OCI-LY1 (cell line): ENCODE results near the gene BTBD9.

ENCODE experiments used
- H2AFZ ChIP-seq: fragments of 200-600 bp; sonication (generic), shearing (Covaris generic); 2 replicates; pipeline ENCODE4 v1.6.0; 2014; ENCODE audit warnings: antibody characterized with exemption, mild to moderate bottlenecking, low read length
- H3F3A ChIP-seq: fragments of 200-600 bp; sonication (generic), shearing (Covaris generic); 2 replicates; pipeline ENCODE4 v1.6.0; 2014; ENCODE audit warnings: mild to moderate bottlenecking, antibody characterized with exemption, low read length, moderate library complexity; ENCODE audit not compliant: insufficient read depth
- H3K27ac ChIP-seq: fragments of 200-600 bp; sonication (generic); 2 replicates; pipeline ENCODE4 v1.5.1; 2014; ENCODE audit warnings: low read length, mixed run types, mild to moderate bottlenecking, low read depth; ENCODE audit not compliant: poor library complexity, severe bottlenecking
- H3K27me3 ChIP-seq: fragments of 200-600 bp; sonication (generic); 2 replicates; pipeline ENCODE4 v1.6.0; 2014; ENCODE audit warnings: antibody characterized with exemption, mild to moderate bottlenecking, low read length, moderate library complexity; ENCODE audit not compliant: insufficient read depth
- H3K36me3 ChIP-seq: fragments of 200-600 bp; sonication (generic); 2 replicates; pipeline ENCODE4 v1.6.1; 2014; ENCODE audit warnings: mild to moderate bottlenecking, antibody characterized with exemption, low read length, moderate library complexity, mixed read lengths; ENCODE audit not compliant: insufficient read depth
- H3K4me1 ChIP-seq: fragments of 200-600 bp; sonication (generic); 2 replicates; pipeline ENCODE4 v1.5.1; 2014; ENCODE audit warnings: mild to moderate bottlenecking, low read length, moderate library complexity; ENCODE audit not compliant: insufficient read depth, severe bottlenecking
- H3K4me2 ChIP-seq: fragments of 200-600 bp; sonication (generic), shearing (Covaris generic); 2 replicates; pipeline ENCODE4 v1.6.1; 2014; ENCODE audit warnings: low read length
- H3K4me3 ChIP-seq: fragments of 200-600 bp; sonication (generic); 2 replicates; pipeline ENCODE4 v1.5.1; 2014; ENCODE audit warnings: low read length, low read depth, mild to moderate bottlenecking, mixed read lengths; ENCODE audit not compliant: poor library complexity, severe bottlenecking
- H3K79me2 ChIP-seq: fragments of 200-600 bp; shearing (Covaris generic); 2 replicates; pipeline ENCODE4 v1.6.1; 2016; ENCODE audit warnings: mixed run types, low read length, mixed read lengths; ENCODE audit not compliant: insufficient read depth
- H3K9ac ChIP-seq: fragments of 200-600 bp; sonication (generic), shearing (Covaris generic); 2 replicates; pipeline ENCODE4 v1.6.1; 2014; ENCODE audit warnings: mild to moderate bottlenecking, low read length, mixed read lengths
- H3K9me2 ChIP-seq: fragments of 200-600 bp; sonication (generic), shearing (Covaris generic); 2 replicates; pipeline ENCODE4 v1.6.1; 2014; ENCODE audit warnings: low read depth, mild to moderate bottlenecking, low read length, mixed read lengths
- H3K9me3 ChIP-seq: fragments of 200-600 bp; shearing (Covaris generic); 2 replicates; pipeline ENCODE4 v1.6.1; 2014; ENCODE audit warnings: low read length, mixed read lengths
- H4K20me1 ChIP-seq: fragments of 200-600 bp; sonication (generic), shearing (Covaris generic); 2 replicates; pipeline ENCODE4 v1.6.0; 2016; ENCODE audit warnings: mild to moderate bottlenecking, low read length; ENCODE audit not compliant: insufficient read depth
- CTCF ChIP-seq: fragments of 200-600 bp; sonication (generic), shearing (Covaris generic); IDR thresholded peaks from 2 replicates; pipeline ENCODE4 v1.5.1; 2017; ENCODE audit warnings: mild to moderate bottlenecking, antibody characterized with exemption, low read length, moderate library complexity, mixed read lengths
- EZH2 ChIP-seq: fragments of 200-600 bp; sonication (generic), shearing (Covaris generic); IDR thresholded peaks from 2 replicates; pipeline ENCODE4 v1.8.0; 2017; ENCODE audit warnings: borderline replicate concordance, mixed run types, mild to moderate bottlenecking, antibody characterized with exemption, low read length, moderate library complexity, mixed read lengths

The BTBD9 gene

GRCh38 chr6:38158762-38159350 is 480.9 kb downstream of the BTBD9 start:
- Histone ChIP-seq H3K4me1 (peaks cover 3% of the 10 kb centered on the region), H2AFZ (no peak overlapping the region), H3K9me2 (no peaks in the 10 kb centered on the region), H3K9ac (no peak overlapping the region), H4K20me1 (no peaks in the 10 kb centered on the region), H3F3A (no peaks in the 10 kb centered on the region), H3K27me3 (no peaks in the 10 kb centered on the region), H3K9me3 (no peaks in the 10 kb centered on the region), H3K4me2 (no peak overlapping the region), H3K79me2 (no peaks in the 10 kb centered on the region), H3K36me3 (no peaks in the 10 kb centered on the region), H3K27ac (no peak overlapping the region), H3K4me3 (no peak overlapping the region)
- TF ChIP-seq EZH2 (no peak), CTCF (no peak)

- no peak overlapping the region for H3K4me2 ChIP-seq
- H3K36me3 ChIP-seq = no peaks in the 10 kb centered on the region
- H3K4me1 ChIP-seq = peaks cover 13% of the 10 kb centered on the region
- no peak overlapping the region for H3K4me3 ChIP-seq
- TF ChIP-seq EZH2 = no peak
- no peak for TF ChIP-seq CTCF
- no peaks in the 10 kb centered on the region for H4K20me1 ChIP-seq
- H3K27ac ChIP-seq = no peak overlapping the region
- H3K9me2 ChIP-seq = no peaks in the 10 kb centered on the region
- H3K79me2 ChIP-seq = no peaks in the 10 kb centered on the region
- H2AFZ ChIP-seq = no peak overlapping the region
- no peaks in the 10 kb centered on the region for H3K27me3 ChIP-seq
- H3F3A ChIP-seq = no peaks in the 10 kb centered on the region
- no peak overlapping the region for H3K9ac ChIP-seq
- H3K9me3 ChIP-seq = no peaks in the 10 kb centered on the region
Observed at GRCh38 chr6:38157905-38158304, 481.8 kb downstream of the BTBD9 start.

GRCh38 chr6:38156818-38157565 is 482.7 kb downstream of the BTBD9 start:
- peaks cover 17% of the 10 kb centered on the region for H3K4me1 ChIP-seq
- H3K27ac ChIP-seq = no peak overlapping the region
- no peaks in the 10 kb centered on the region for H3K9me3 ChIP-seq

More at GRCh38 chr6:38156818-38157565, 482.7 kb downstream of the BTBD9 start:
- no peaks in the 10 kb centered on the region for H3K27me3 ChIP-seq
- H3K36me3 ChIP-seq = no peaks in the 10 kb centered on the region
- no peak for TF ChIP-seq EZH2
- TF ChIP-seq CTCF = no peak
- H3K9ac ChIP-seq = no peak overlapping the region
- no peaks in the 10 kb centered on the region for H3K9me2 ChIP-seq
- no peaks in the 10 kb centered on the region for H3K79me2 ChIP-seq
- H3K4me2 ChIP-seq = no peak overlapping the region
- no peak overlapping the region for H3K4me3 ChIP-seq
- H2AFZ ChIP-seq = no peak overlapping the region
- no peaks in the 10 kb centered on the region for H4K20me1 ChIP-seq
- H3F3A ChIP-seq = no peaks in the 10 kb centered on the region
